A549 (cell line): Measurements from ENCODE around the gene AGTRAP. TPM values are rescaled to one million over a fixed set of nuclear protein-coding genes. Genes with fewer than 3 reads are reported as not detected.

ENCODE experiments used
- ATAC-seq, 2 experiments: fragments of 200-7000 bp in 1 of 2; fragments of >200 bp in 1 of 2; cut with Nextera tagmentation in 1 of 2; cut with Tn5 transposase in 1 of 2; 3 replicates each; pipeline versions ENCODE4 v1.8.0 to v1.9.1; 2018 to 2020; ENCODE audit warnings: mild to moderate bottlenecking in 1 of 2, moderate library complexity in 1 of 2
- CTCF ChIA-PET: fragments of 300-600 bp; sonication (Branson Sonifier 250); formaldehyde crosslinking; extraction: SDS; loops from one replicate; lab custom pipeline; 2021; ENCODE audit warnings: antibody characterized with exemption, inconsistent platforms; lab: Yijun Ruan, JAX
- POLR2A ChIA-PET: fragments of 350-600 bp; formaldehyde crosslinking; extraction: SDS; loops from one replicate; lab custom pipeline; 2021; ENCODE audit warnings: antibody characterized with exemption, inconsistent platforms; lab: Yijun Ruan, JAX
- DNase-seq, 2 experiments: peaks; one replicate each; pipeline versions ENCODE4 v3.0.0 to v3.0.0-alpha.2; 2011 to 2016; ENCODE audit warnings: low read depth in 1 of 2, low spot score in 1 of 2
- FAIRE-seq: peaks from 2 replicates; lab custom pipeline; 2011; peaks lifted over from hg19 to GRCh38; lab: Jason Lieb, UNC
- H3K27ac ChIP-seq, 2 experiments: fragments of >200 bp; sonication (Bioruptor Twin); formaldehyde crosslinking; 3 replicates each; pipeline ENCODE4 v1.5.1; 2016 to 2017
- H3K4me1 ChIP-seq: fragments of >200 bp; sonication (Bioruptor Twin); formaldehyde crosslinking; 3 replicates; pipeline ENCODE4 v1.6.1; 2016
- H3K4me2 ChIP-seq: fragments of >200 bp; sonication (Bioruptor Twin); formaldehyde crosslinking; 3 replicates; pipeline ENCODE4 v1.6.1; 2016
- H3K4me3 ChIP-seq: fragments of >200 bp; sonication (Bioruptor Twin); formaldehyde crosslinking; 3 replicates; pipeline ENCODE4 v1.5.1; 2016
- H3K9me3 ChIP-seq: fragments of >200 bp; sonication (Bioruptor Twin); formaldehyde crosslinking; 3 replicates; pipeline ENCODE4 v1.6.1; 2016
- CBX8 ChIP-seq: fragments of 200-600 bp; sonication (generic); IDR thresholded peaks from 2 replicates; pipeline ENCODE4 v1.6.1; 2016
- CEBPB ChIP-seq, 2 experiments: fragments of >200 bp in 1 of 2; sonication (Bioruptor Twin) in 1 of 2; formaldehyde crosslinking in 1 of 2; IDR thresholded peaks; 2 replicates each; pipeline ENCODE4 v1.6.1; 2012 to 2016
- CHD4 ChIP-seq: fragments of 200-600 bp; sonication (generic); IDR thresholded peaks from 2 replicates; pipeline ENCODE4 v1.6.1; 2016; ENCODE audit warnings: antibody characterized with exemption, mild to moderate bottlenecking, borderline replicate concordance
- EHF ChIP-seq: fragments of 250-450 bp; sonication (Bioruptor Pico); IDR thresholded peaks from 2 replicates; pipeline ENCODE4 v1.5.0; 2020; ENCODE audit warnings: mild to moderate bottlenecking
- FOSL2 ChIP-seq, 2 experiments: fragments of 450-650 bp in 1 of 2; fragments of >200 bp in 1 of 2; sonication (Bioruptor Twin) in 1 of 2; formaldehyde crosslinking; IDR thresholded peaks; 2 replicates each; pipeline versions ENCODE4 v1.5.0 to v1.6.1; 2016 to 2020; ENCODE audit warnings: mild to moderate bottlenecking in 1 of 2, moderate library complexity in 1 of 2
- FOXS1 ChIP-seq: fragments of 250-450 bp; sonication (Bioruptor Pico); IDR thresholded peaks from 2 replicates; pipeline ENCODE4 v1.5.0; 2020; ENCODE audit warnings: mild to moderate bottlenecking, moderate library complexity
- GATA3 ChIP-seq: IDR thresholded peaks from 2 replicates; pipeline ENCODE4 v1.6.1; 2012; ENCODE audit warnings: borderline replicate concordance
- JUN ChIP-seq, 2 experiments: fragments of >200 bp; sonication (Bioruptor Twin); formaldehyde crosslinking; IDR thresholded peaks; 2 replicates in 1 of 2; 3 replicates in 1 of 2; pipeline ENCODE4 v1.6.1; 2016 to 2017
- KDM1A ChIP-seq: fragments of 200-600 bp; sonication (generic); IDR thresholded peaks from 2 replicates; pipeline ENCODE4 v1.6.1; 2016; ENCODE audit warnings: low read depth, mild to moderate bottlenecking
- NR3C1 ChIP-seq: fragments of >200 bp; sonication (Bioruptor Twin); formaldehyde crosslinking; IDR thresholded peaks from 3 replicates; pipeline ENCODE4 v1.6.1; 2017
- RFX5 ChIP-seq: fragments of 450-650 bp; IDR thresholded peaks from 2 replicates; pipeline ENCODE4 v1.7.1; 2014; ENCODE audit warnings: antibody characterized with exemption, mild to moderate bottlenecking, moderate library complexity
- RNF2 ChIP-seq: fragments of 200-600 bp; sonication (generic); IDR thresholded peaks from 2 replicates; pipeline ENCODE4 v1.6.1; 2016; ENCODE audit warnings: low read depth, mild to moderate bottlenecking, antibody characterized with exemption, moderate library complexity, borderline replicate concordance
- TFCP2L1 ChIP-seq: fragments of 250-450 bp; sonication (Bioruptor Pico); IDR thresholded peaks from 2 replicates; pipeline ENCODE4 v1.5.0; 2021; ENCODE audit warnings: mild to moderate bottlenecking
- TP53 ChIP-seq: fragments of 250-450 bp; sonication (Bioruptor Pico); IDR thresholded peaks from 2 replicates; pipeline ENCODE4 v1.5.0; 2021; ENCODE audit warnings: mild to moderate bottlenecking, moderate library complexity
- ZC3H11A ChIP-seq: fragments of 450-650 bp; IDR thresholded peaks from 2 replicates; pipeline ENCODE4 v1.6.1; 2014; ENCODE audit warnings: antibody characterized with exemption, mild to moderate bottlenecking
- ZFP36 ChIP-seq: fragments of 450-650 bp; IDR thresholded peaks from 2 replicates; pipeline ENCODE4 v1.6.1; 2014; ENCODE audit warnings: borderline replicate concordance; ENCODE audit not compliant: partially characterized antibody
- ZNF302 ChIP-seq: fragments of 250-450 bp; sonication (Bioruptor Pico); IDR thresholded peaks from 2 replicates; pipeline ENCODE4 v1.9.0; 2021; ENCODE audit warnings: inconsistent platforms, mild to moderate bottlenecking, moderate library complexity
- ZSCAN20 ChIP-seq: fragments of 250-450 bp; sonication (Bioruptor Pico); IDR thresholded peaks from 2 replicates; pipeline ENCODE4 v1.8.0; 2022; ENCODE audit warnings: mild to moderate bottlenecking, moderate library complexity
- WGBS: methylation state at CpG from one replicate; pipeline ENCODE4 v1.1.6; 2017; ENCODE audit errors: missing lambda C conversion rate; 5-methylcytosine and 5-hydroxymethylcytosine counted together
- polyA plus RNA-seq, 4 experiments: library from polyadenylated mRNA; depleted of rRNA in 3 of 4; stranded (reverse); fragments of >200 nt; fragmentation: RNase III in 1 of 4; extraction: RNeasy Plus Mini Kit Qiagen cat#74134 plus additional on column Dnase treatment in 1 of 4; gene quantifications; 2 replicates in 3 of 4; 3 replicates in 1 of 4; pipeline ENCODE4 v1.2.3, GENCODE V29; 2011 to 2017
- TF ChIP-seq, protein P1 (sequence below): fragments of >200 bp; sonication (Bioruptor Twin); formaldehyde crosslinking; IDR thresholded peaks from 2 replicates; pipeline ENCODE4 v1.6.1; 2016
- TF ChIP-seq, protein P2 (sequence below): fragments of 450-650 bp; IDR thresholded peaks from 2 replicates; pipeline ENCODE4 v1.6.1; 2014; ENCODE audit warnings: antibody characterized with exemption
- TF ChIP-seq, protein P3 (sequence below): IDR thresholded peaks from 2 replicates; pipeline ENCODE4 v1.6.1; 2012
- TF ChIP-seq, protein P4 (sequence below): fragments of >200 bp; sonication (Bioruptor Twin); formaldehyde crosslinking; IDR thresholded peaks from 3 replicates; pipeline ENCODE4 v1.6.1; 2016

Gene AGTRAP
- polyA plus RNA-seq, 2 of the 4 experiments (the other 2 are of a cell fraction) = 26.9 to 57.5 TPM

DNA sequence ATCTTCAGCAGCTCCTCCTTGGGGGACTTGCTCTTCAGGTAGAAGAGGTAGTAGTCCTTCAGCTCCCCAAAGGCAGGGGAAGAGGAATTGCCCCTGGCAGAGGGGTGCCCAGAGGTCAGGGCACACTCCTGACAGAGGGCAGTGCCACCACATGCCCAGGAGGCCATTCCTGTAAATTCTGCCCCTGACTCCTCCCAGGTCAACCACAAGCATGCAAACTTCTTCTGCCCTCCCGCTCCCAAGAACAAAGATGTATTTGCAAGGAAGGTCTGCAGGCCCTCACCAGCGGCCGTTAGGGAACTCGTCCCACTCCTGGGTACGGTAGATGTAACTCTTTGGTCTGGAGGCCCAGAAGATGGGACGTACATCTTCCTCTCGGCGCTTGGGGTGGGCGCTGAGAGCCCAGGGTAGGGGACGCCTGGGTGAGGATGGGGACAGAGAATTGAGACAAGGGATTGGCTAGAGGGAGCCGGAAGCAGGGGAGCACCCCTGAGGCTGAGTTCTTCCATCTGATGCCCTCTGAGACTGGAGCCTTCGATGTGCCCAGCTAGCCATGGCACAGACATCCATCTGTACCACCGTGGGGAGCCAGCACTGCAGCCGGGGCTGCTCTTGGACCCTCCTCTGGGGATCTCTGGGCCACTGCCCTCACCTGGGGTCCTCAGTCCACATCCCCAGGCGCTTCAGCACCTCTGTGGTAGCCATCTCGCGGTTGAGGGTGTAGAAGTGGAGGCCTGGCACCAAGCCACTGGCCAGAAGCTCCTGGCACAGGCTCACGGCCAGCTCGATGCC is 58.7 kb downstream of the AGTRAP start:
- DNase-seq (no peak), ATAC-seq (no peak), FAIRE-seq (no peak)
- 85% methylated on average over 13 of the region's 19 CpGs for WGBS
- CTCF ChIA-PET = interaction anchor here (1.1 to 2.7 kb wide), 2 partner anchors 9 to 46 kb away, joined by 3 to 15 read pairs; no protein-coding TSS in a partner anchor
- Histone ChIP-seq H3K9me3 (no peaks in the 10 kb centered on the region), H3K27ac (no peak overlapping the region), H3K4me3 (no peak overlapping the region), H3K4me2 (no peak overlapping the region), H3K4me1 (peaks cover 12% of the 10 kb centered on the region)
- POLR2A ChIA-PET = no interaction called here
- TF ChIP-seq FOSL2 (IDR thresholded peaks at IDR 0.05) (no peak), FOSL2 (CRISPR knock-in tag; IDR thresholded peaks at IDR 0.05) (no peak), ZSCAN20 (no peak), NR3C1 (no peak), FOXS1 (CRISPR knock-in tag) (no peak), RNF2 (no peak), EHF (no peak), CHD4 (no peak), CEBPB (IDR thresholded peaks at IDR 0.05) (no peak), CBX8 (no peak), ZC3H11A (no peak), TP53 (CRISPR knock-in tag) (no peak), KDM1A (no peak)
- TF ChIP-seq, protein P1, sequence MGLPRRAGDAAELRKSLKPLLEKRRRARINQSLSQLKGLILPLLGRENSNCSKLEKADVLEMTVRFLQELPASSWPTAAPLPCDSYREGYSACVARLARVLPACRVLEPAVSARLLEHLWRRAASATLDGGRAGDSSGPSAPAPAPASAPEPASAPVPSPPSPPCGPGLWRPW = no peak
- TF ChIP-seq, protein P2, sequence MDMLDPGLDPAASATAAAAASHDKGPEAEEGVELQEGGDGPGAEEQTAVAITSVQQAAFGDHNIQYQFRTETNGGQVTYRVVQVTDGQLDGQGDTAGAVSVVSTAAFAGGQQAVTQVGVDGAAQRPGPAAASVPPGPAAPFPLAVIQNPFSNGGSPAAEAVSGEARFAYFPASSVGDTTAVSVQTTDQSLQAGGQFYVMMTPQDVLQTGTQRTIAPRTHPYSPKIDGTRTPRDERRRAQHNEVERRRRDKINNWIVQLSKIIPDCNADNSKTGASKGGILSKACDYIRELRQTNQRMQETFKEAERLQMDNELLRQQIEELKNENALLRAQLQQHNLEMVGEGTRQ = no peak
- TF ChIP-seq, protein P3, sequence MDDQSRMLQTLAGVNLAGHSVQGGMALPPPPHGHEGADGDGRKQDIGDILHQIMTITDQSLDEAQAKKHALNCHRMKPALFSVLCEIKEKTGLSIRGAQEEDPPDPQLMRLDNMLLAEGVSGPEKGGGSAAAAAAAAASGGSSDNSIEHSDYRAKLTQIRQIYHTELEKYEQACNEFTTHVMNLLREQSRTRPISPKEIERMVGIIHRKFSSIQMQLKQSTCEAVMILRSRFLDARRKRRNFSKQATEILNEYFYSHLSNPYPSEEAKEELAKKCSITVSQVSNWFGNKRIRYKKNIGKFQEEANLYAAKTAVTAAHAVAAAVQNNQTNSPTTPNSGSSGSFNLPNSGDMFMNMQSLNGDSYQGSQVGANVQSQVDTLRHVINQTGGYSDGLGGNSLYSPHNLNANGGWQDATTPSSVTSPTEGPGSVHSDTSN = no peak
- TF ChIP-seq, protein P4, sequence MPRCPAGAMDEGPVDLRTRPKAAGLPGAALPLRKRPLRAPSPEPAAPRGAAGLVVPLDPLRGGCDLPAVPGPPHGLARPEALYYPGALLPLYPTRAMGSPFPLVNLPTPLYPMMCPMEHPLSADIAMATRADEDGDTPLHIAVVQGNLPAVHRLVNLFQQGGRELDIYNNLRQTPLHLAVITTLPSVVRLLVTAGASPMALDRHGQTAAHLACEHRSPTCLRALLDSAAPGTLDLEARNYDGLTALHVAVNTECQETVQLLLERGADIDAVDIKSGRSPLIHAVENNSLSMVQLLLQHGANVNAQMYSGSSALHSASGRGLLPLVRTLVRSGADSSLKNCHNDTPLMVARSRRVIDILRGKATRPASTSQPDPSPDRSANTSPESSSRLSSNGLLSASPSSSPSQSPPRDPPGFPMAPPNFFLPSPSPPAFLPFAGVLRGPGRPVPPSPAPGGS = no peak

DNA sequence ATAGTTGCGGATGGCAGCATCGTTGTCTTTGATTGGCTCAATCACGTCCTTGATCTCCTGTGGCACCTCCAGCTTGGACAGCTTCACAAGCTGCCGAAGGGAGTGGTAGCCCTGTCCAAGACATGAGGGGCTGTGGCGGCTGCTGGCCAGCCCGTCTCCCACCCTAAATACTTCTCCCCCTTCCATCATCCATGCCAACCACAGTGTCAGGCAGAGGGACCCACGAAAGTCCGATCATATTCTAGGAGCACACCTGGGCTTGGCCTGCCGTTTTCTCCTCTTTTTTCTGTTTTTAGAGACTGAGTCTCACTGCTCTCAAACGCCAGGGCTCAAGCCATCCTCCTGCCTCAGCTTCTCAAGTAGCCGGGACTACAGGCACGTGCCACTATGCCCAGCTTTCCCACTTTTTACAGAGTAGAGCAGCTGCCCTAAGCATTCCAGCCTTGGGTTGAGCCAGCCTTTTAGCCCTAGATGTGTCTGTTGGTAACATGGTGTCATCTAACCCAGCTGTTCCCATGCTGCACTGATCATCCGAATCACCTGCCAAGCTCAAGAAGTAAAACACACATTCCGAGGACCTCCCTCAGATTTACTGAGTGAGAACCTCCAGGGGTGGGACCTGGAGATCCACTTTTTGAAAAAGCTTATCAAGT is 59.4 kb downstream of the AGTRAP start:
- WGBS = 95% methylated on average over 13 of the region's 14 CpGs

More for the DNA sequence above, 59.4 kb downstream of the AGTRAP start:
- Histone ChIP-seq H3K4me1 (peaks cover 12% of the 10 kb centered on the region), H3K9me3 (no peaks in the 10 kb centered on the region), H3K27ac (no peak overlapping the region), H3K4me3 (no peak overlapping the region), H3K4me2 (no peak overlapping the region)
- no peak for DNase-seq
- POLR2A ChIA-PET = no interaction called here
- no peak for FAIRE-seq
- CTCF ChIA-PET = interaction anchor here (2.7 kb wide), 1 partner anchor 9 kb away, joined by 15 read pairs; no protein-coding TSS in a partner anchor
- no peak for ATAC-seq
- TF ChIP-seq GATA3 = no peak
- no peak for TF ChIP-seq ZFP36
- TF ChIP-seq, protein P4 = no peak
- no peak for TF ChIP-seq JUN (IDR thresholded peaks at IDR 0.05)
- TF ChIP-seq RFX5 = no peak
- no peak for TF ChIP-seq ZNF302
- no peak for TF ChIP-seq TFCP2L1 (CRISPR knock-in tag)
